NCI-H510A treated with DMSO at 0.1 percent for 48 hours (cell line): ENCODE measurements around the gene PPP1R36.
"Not testable (repeated sequence)": the region's sequence is repeated elsewhere in the genome, so short reads cannot be mapped to it uniquely, and the experiment has no call there.

ENCODE experiments used
- DNase-seq: peaks from one replicate; lab custom pipeline; 2025; lab: John Stamatoyannopoulos, UW

The PPP1R36 gene

GRCh38 chr14:64612971-64613666 lies 63.4 kb downstream of the PPP1R36 start:
- DNase-seq = no peak

DNA sequence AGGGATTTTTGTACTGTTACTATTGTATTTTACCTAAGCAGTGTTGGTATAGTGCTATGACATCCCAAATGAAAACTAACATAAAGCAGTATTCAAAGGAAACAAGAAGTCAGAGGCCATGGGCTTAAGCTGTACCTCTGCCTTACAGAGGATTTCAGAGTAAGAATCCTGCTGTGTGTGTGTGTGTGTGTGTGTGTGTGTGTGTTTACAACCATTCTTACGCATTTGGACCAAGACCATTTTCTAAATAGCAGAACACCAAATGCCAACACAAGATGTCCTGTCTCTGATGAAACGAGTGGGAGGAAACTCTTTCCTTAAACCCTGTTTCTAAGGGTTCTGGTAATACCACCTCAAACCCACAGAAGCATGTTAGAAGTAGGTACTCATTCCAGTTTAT lies 64.4 kb downstream of the PPP1R36 start:
- no peak for DNase-seq

DNA sequence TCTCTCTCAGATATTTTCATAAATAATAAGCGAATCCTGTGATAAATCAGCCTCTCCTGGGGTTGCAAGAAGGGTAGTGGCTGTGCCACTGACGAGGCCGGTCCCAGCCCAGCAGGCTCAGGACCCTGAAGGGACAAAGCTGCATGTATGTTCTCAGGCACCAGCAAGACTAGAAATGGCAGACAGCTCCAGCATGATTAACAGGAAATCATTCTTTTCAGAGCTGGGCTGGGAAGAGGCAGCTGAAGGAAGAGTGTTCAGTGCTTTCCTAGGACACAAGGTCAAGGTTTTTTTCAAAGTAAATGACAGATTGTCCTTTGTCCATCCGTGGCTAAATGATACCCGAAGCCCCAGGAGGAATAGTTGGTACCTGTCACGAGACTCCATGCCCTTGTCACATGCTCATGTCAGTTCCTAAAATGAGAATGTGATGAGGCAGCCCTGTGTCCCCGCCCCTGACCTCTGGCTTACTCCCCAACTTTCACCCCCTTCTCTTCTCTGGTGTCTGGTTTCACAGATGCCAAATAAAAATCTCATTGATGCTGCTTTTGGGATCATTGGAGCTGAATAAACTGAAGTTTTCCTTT lies 65.1 kb downstream of the PPP1R36 start:
- DNase-seq = no peak

GRCh38 chr14:64617872-64618408 lies 68.2 kb downstream of the PPP1R36 start:
- not testable (repeated sequence) for DNase-seq

DNA sequence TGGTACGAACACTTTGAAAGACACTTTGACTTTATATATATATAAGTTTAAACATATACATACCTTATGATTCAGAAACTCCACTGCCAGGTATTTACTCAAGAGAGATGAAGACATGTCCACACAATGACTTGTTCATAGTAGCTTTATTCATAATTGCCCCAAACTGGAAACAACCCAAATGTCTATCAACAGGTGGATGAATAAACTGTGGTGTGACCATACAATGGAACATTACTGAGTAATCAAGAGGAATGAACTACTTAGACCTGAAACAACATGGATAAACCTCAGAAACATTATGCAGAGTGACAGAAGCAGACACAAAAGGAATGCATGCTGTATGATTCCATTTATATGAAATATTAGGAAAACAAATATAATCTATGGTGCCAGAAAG lies 71.1 kb downstream of the PPP1R36 start:
- no peak for DNase-seq

GRCh38 chr14:64623554-64624165 lies 73.9 kb downstream of the PPP1R36 start:
- no peak for DNase-seq

DNA sequence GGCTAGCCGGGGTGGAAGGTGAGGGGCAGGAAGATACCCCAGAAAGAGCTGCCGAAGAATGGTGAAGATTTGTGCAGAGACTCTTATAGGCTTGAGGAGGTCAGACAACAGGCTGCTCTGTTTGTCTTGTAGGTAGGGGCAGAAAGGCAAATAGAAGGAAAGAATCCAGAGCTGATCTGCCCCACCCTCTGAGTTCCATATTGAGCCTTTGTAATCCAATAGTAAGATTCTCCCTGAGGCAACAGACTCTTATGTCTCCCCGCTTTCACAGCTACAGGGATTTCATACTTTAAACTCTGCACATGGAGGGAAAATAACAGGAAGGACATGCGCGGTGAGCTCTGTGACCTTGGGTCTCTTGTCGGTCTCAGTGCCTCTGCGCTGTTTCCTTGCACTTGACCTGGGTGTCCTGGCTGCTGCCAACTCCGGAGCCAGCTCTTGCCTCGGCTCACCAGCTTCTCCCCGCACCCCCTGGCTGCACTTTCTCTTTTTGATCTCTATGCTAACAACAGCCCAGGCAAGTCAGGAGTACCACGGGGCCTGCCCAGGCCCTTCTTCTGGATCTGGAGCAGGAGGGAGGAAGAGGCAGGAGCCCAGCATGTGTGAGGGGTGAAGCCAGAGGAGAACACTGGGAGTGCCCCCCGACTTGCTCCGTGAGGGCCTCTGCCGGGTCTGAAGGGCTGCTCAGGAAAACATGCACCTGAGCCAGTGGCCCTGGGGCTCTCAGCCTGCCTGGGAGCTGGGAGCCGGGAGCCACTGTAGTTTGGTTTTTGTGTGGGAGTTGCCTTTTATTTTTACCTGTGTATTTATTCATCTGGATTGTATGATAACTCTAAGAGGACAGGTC lies 75.8 kb downstream of the PPP1R36 start:
- DNase-seq = no peak

- no peak for DNase-seq
Measured at GRCh38 chr14:64628940-64629408, 79.2 kb downstream of the PPP1R36 start.

- DNase-seq = no peak
Measured at GRCh38 chr14:64630778-64631177, 81.0 kb downstream of the PPP1R36 start.

GRCh38 chr14:64631222-64631621 lies 81.5 kb downstream of the PPP1R36 start:
- DNase-seq = not testable (repeated sequence)

DNA sequence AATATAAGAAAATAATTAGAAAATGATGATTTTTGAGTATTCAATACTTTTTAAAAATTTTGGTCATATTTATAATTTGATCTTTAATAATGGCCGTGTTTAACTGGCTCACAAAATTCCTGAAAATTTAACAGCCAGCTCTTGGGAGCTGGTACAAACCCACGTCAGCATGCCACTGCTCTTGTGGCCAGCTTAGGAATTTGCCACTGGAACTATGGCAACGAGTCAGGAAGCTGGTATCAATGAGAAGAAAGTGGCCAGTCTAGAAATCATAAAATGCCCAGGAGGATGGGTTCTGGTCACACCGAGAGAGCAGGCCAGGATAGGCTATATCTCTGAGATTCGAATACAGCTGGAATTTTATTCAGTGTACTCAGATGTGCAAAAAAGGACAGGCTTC lies 82.3 kb downstream of the PPP1R36 start:
- no peak for DNase-seq

DNA sequence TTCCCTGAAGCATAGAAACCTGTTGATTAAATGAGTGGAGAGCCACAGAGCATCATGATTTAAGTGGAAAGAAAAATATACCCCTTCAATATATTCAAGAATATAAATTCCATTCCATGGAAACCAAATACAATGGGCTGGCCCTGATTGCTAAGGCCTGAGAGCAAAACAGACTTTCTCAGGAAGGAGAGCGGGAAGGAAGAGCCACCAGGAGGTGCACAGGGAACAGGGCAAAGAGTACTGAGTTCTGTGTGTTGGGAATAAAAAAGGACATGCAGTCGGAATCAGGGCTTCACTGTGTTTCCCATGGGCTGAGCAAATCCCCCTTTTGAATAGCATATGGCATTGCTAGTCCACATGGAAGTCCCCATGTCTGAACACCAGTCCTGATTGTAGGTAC lies 84.8 kb downstream of the PPP1R36 start:
- no peak for DNase-seq

GRCh38 chr14:64636208-64636979 lies 86.6 kb downstream of the PPP1R36 start:
- DNase-seq = peak; percentile 78

GRCh38 chr14:64636980-64637429 lies 87.2 kb downstream of the PPP1R36 start:
- DNase-seq = no peak

- no peak for DNase-seq
Measured at GRCh38 chr14:64637735-64638473, 88.1 kb downstream of the PPP1R36 start.

GRCh38 chr14:64638625-64639024 lies 88.9 kb downstream of the PPP1R36 start:
- DNase-seq = no peak
